GM23338 (cell line): ENCODE results near the gene GPR146. TPM values are rescaled to one million over a fixed set of nuclear protein-coding genes. Genes with fewer than 3 reads are reported as not detected.

Experiments
- ATAC-seq: fragments of 200-7000 bp; cut with Tn5 transposase; 3 replicates; pipeline ENCODE4 v1.9.1; 2020
- DNase-seq: peaks from one replicate; pipeline ENCODE4 v3.0.0-alpha.2; 2015; ENCODE audit warnings: low spot score
- H2AFZ ChIP-seq: fragments of 200-600 bp; sonication (generic); 2 replicates; pipeline ENCODE4 v1.8.0; 2016; ENCODE audit warnings: antibody characterized with exemption, mild to moderate bottlenecking, moderate library complexity
- H3F3A ChIP-seq: fragments of 200-600 bp; sonication (generic); replicated peaks from 2 replicates; pipeline ENCODE4 v1.8.0; 2017; ENCODE audit warnings: antibody characterized with exemption, mixed run types, low read depth
- H3K27ac ChIP-seq: fragments of 200-600 bp; sonication (generic); 2 replicates; pipeline ENCODE4 v1.6.1; 2016; ENCODE audit warnings: low read depth
- H3K27me3 ChIP-seq: fragments of 200-600 bp; sonication (generic); 2 replicates; pipeline ENCODE4 v1.8.0; 2016; ENCODE audit warnings: mild to moderate bottlenecking, mixed run types, moderate library complexity; ENCODE audit not compliant: insufficient read depth
- H3K36me3 ChIP-seq: fragments of 200-600 bp; sonication (generic); 2 replicates; pipeline ENCODE4 v1.8.0; 2016; ENCODE audit warnings: mild to moderate bottlenecking; ENCODE audit not compliant: insufficient read depth
- H3K4me1 ChIP-seq: fragments of 200-600 bp; sonication (generic); 2 replicates; pipeline ENCODE4 v1.8.0; 2016; ENCODE audit warnings: mild to moderate bottlenecking, moderate library complexity; ENCODE audit not compliant: insufficient read depth
- H3K4me2 ChIP-seq: fragments of 200-600 bp; sonication (generic); 2 replicates; pipeline ENCODE4 v1.7.1; 2017; ENCODE audit warnings: mixed run types
- H3K4me3 ChIP-seq: fragments of 200-600 bp; sonication (generic); 2 replicates; pipeline ENCODE4 v1.6.1; 2016; ENCODE audit warnings: mixed run types
- H3K79me2 ChIP-seq: fragments of 200-600 bp; sonication (generic); replicated peaks from 2 replicates; pipeline ENCODE4 v1.8.0; 2017; ENCODE audit warnings: mild to moderate bottlenecking; ENCODE audit not compliant: insufficient read depth
- H3K9me2 ChIP-seq: fragments of 200-600 bp; sonication (generic); 2 replicates; pipeline ENCODE4 v1.8.0; 2017; ENCODE audit not compliant: insufficient read depth
- H4K20me1 ChIP-seq: fragments of 200-600 bp; sonication (generic); replicated peaks from 2 replicates; pipeline ENCODE4 v1.8.0; 2017; ENCODE audit warnings: mild to moderate bottlenecking; ENCODE audit not compliant: insufficient read depth
- H3K27ac Mint-ChIP-seq: 2 replicates; pipeline ENCODE4 v1.8.0; 2020; ENCODE audit warnings: inconsistent platforms, mild to moderate bottlenecking, moderate library complexity, mixed read lengths
- H3K27me3 Mint-ChIP-seq: 3 replicates; pipeline ENCODE4 v1.8.0; 2022; ENCODE audit warnings: low read depth, mild to moderate bottlenecking, moderate library complexity, mixed read lengths, inconsistent platforms; ENCODE audit not compliant: insufficient read depth, poor library complexity
- H3K36me3 Mint-ChIP-seq: 3 replicates; pipeline ENCODE4 v1.8.0; 2021; ENCODE audit warnings: low read depth, mild to moderate bottlenecking, inconsistent platforms, moderate library complexity, mixed read lengths
- H3K4me1 Mint-ChIP-seq: 3 replicates; pipeline ENCODE4 v1.8.0; 2020; ENCODE audit warnings: mild to moderate bottlenecking, inconsistent platforms, mixed read lengths
- H3K4me3 Mint-ChIP-seq: 3 replicates; pipeline ENCODE4 v1.8.0; 2021; ENCODE audit warnings: moderate library complexity, mild to moderate bottlenecking, inconsistent platforms, mixed read lengths
- H3K9me3 Mint-ChIP-seq: 3 replicates; pipeline ENCODE4 v1.8.0; 2020; ENCODE audit warnings: moderate library complexity, mild to moderate bottlenecking, inconsistent platforms, mixed read lengths
- CTCF ChIP-seq, 2 experiments: fragments of 200-600 bp in 1 of 2; sonication (generic) in 1 of 2; conservative IDR thresholded peaks; 2 replicates each; pipeline versions ENCODE4 v1.5.1 to v1.6.1; 2016 to 2017; ENCODE audit warnings: antibody characterized with exemption in 2 of 2, low read depth in 2 of 2, mild to moderate bottlenecking in 2 of 2, moderate library complexity in 1 of 2
- JUNB ChIP-seq: IDR thresholded peaks from one replicate; pipeline ENCODE4 v1.6.1; 2016; ENCODE audit warnings: antibody characterized with exemption; ENCODE audit not compliant: unreplicated experiment
- POLR2AphosphoS5 ChIP-seq: IDR thresholded peaks from 2 replicates; pipeline ENCODE4 v1.6.1; 2016; ENCODE audit warnings: antibody characterized with exemption, low read depth
- REST ChIP-seq: IDR thresholded peaks from one replicate; pipeline ENCODE4 v1.6.1; 2018; ENCODE audit warnings: antibody characterized with exemption; ENCODE audit not compliant: unreplicated experiment
- ZNF114 ChIP-seq: fragments of 250-450 bp; sonication (Bioruptor Pico); IDR thresholded peaks from 2 replicates; pipeline ENCODE4 v1.5.0; 2020; ENCODE audit warnings: mild to moderate bottlenecking, moderate library complexity
- ZNF331 ChIP-seq: fragments of 250-450 bp; sonication (Bioruptor Pico); IDR thresholded peaks from 2 replicates; pipeline ENCODE4 v1.5.0; 2020; ENCODE audit warnings: low read depth, mild to moderate bottlenecking, moderate library complexity
- ZNF462 ChIP-seq: fragments of 250-450 bp; sonication (Bioruptor Pico); IDR thresholded peaks from 2 replicates; pipeline ENCODE4 v1.5.0; 2020; ENCODE audit warnings: mild to moderate bottlenecking, moderate library complexity
- polyA plus RNA-seq: library from polyadenylated mRNA; unstranded; fragments of >200 nt; fragmentation: Nextera tagmentation; extraction: Ambion mirVana; gene quantifications from 2 replicates; pipeline ENCODE4 v1.2.1, GENCODE V29; 2016
- total RNA-seq: library from RNA; depleted of rRNA; stranded (reverse); fragments of >200 nt; shearing (Covaris generic); gene quantifications from 2 replicates; pipeline ENCODE4 v1.2.3, GENCODE V29; 2014

The GPR146 gene
- total and polyA plus RNA-seq, 2 experiments from 2014 or later, result 0.28 to 0.37 TPM

- Mint-ChIP-seq H3K9me3 (no peaks in the 10 kb centered on the region; the same call in 2 of the 3 replicates), H3K27me3 (peaks cover 4% of the 10 kb centered on the region), H3K36me3 (peaks cover 8% of the 10 kb centered on the region; the same call in 2 of the 3 replicates), H3K4me3 (no peak overlapping the region), H3K4me1 (no peaks in the 10 kb centered on the region; the same call in 2 of the 3 replicates), H3K27ac (no peak overlapping the region)
- Histone ChIP-seq H3K9me2 (no peaks in the 10 kb centered on the region), H3F3A (no peaks in the 10 kb centered on the region), H3K27me3 (no peaks in the 10 kb centered on the region), H3K4me3 (no peak overlapping the region), H2AFZ (no peak overlapping the region), H3K27ac (no peak overlapping the region), H3K36me3 (no peaks in the 10 kb centered on the region), H3K4me1 (no peaks in the 10 kb centered on the region), H3K4me2 (no peak overlapping the region), H3K79me2 (no peaks in the 10 kb centered on the region), H4K20me1 (no peaks in the 10 kb centered on the region)
- DNase-seq, result no peak
- peak; percentile 14; the same call in 2 of the 3 replicates for ATAC-seq
- peak in 1 of 2 experiments; percentile 37; a peak in 2 of 4 replicates for TF ChIP-seq CTCF (conservative IDR thresholded peaks at IDR 0.05; ENCODE audit: low read depth in 2 of 2)
- TF ChIP-seq POLR2AphosphoS5, result no peak
These were observed 23.5 kb upstream of the GPR146 start for GRCh38 chr7:1020849-1021251.

GRCh38 chr7:1021366-1021765 is 23.0 kb upstream of the GPR146 start:
- Histone ChIP-seq H3K4me1 (no peaks in the 10 kb centered on the region), H3K36me3 (no peaks in the 10 kb centered on the region), H3K4me3 (no peak overlapping the region), H3K27ac (no peak overlapping the region), H3F3A (no peaks in the 10 kb centered on the region), H3K27me3 (no peaks in the 10 kb centered on the region), H3K79me2 (0 out of 2 replicates have a peak, but pooled peaks cover 4% of the 10 kb centered on the region), H2AFZ (no peak overlapping the region), H3K9me2 (no peaks in the 10 kb centered on the region), H3K4me2 (no peak overlapping the region), H4K20me1 (no peaks in the 10 kb centered on the region)
- Mint-ChIP-seq H3K36me3 (peaks cover 11% of the 10 kb centered on the region), H3K9me3 (no peaks in the 10 kb centered on the region; the same call in 2 of the 3 replicates), H3K27ac (no peak overlapping the region), H3K4me3 (no peak overlapping the region), H3K27me3 (peaks cover 5% of the 10 kb centered on the region), H3K4me1 (no peaks in the 10 kb centered on the region; the same call in 2 of the 3 replicates)
- ATAC-seq (no peak), DNase-seq (no peak)
- TF ChIP-seq CTCF (conservative IDR thresholded peaks at IDR 0.05; ENCODE audit: low read depth in 2 of 2), result no peak
- no peak for TF ChIP-seq JUNB
- no peak for TF ChIP-seq ZNF331 (CRISPR knock-in tag)
- no peak for TF ChIP-seq REST
- no peak for TF ChIP-seq ZNF114 (CRISPR knock-in tag)
- no peak for TF ChIP-seq ZNF462
